Lower leg skin (tissue), 3 donors: ENCODE measurements around the gene SEC31A.

Experiments
- POLR2A ChIP-seq, 2 donors: fragments of 450-650 bp; IDR thresholded peaks; one replicate each; pipeline ENCODE4 v1.6.1; 2016 to 2017; ENCODE audit warnings: antibody characterized with exemption in 2 of 2, mild to moderate bottlenecking in 1 of 2, moderate library complexity in 1 of 2
- TF ChIP-seq, protein P1 (sequence below), 3 donors: fragments of 450-650 bp; IDR thresholded peaks; one replicate each; pipeline ENCODE4 v1.5.1; 2016; ENCODE audit warnings: antibody characterized with exemption in 3 of 3, mild to moderate bottlenecking in 3 of 3, moderate library complexity in 2 of 3

GRCh38 chr4:82899374-82900065, 8.6 kb upstream of the SEC31A start:
- TF ChIP-seq, protein P1, sequence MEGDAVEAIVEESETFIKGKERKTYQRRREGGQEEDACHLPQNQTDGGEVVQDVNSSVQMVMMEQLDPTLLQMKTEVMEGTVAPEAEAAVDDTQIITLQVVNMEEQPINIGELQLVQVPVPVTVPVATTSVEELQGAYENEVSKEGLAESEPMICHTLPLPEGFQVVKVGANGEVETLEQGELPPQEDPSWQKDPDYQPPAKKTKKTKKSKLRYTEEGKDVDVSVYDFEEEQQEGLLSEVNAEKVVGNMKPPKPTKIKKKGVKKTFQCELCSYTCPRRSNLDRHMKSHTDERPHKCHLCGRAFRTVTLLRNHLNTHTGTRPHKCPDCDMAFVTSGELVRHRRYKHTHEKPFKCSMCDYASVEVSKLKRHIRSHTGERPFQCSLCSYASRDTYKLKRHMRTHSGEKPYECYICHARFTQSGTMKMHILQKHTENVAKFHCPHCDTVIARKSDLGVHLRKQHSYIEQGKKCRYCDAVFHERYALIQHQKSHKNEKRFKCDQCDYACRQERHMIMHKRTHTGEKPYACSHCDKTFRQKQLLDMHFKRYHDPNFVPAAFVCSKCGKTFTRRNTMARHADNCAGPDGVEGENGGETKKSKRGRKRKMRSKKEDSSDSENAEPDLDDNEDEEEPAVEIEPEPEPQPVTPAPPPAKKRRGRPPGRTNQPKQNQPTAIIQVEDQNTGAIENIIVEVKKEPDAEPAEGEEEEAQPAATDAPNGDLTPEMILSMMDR (IDR thresholded peaks at IDR 0.05) = no peak
- no peak for TF ChIP-seq POLR2A (IDR thresholded peaks at IDR 0.05)
